Karpas-422 (cell line): Measurements from ENCODE around the gene DEDD. TPM values are rescaled to one million over a fixed set of nuclear protein-coding genes. Genes with fewer than 3 reads are reported as not detected.

Experiments
- DNase-seq: peaks from one replicate; pipeline ENCODE4 v3.0.0-alpha.2; 2015
- H2AFZ ChIP-seq: fragments of 200-600 bp; sonication (generic); 2 replicates; pipeline ENCODE4 v1.6.1; 2014; ENCODE audit warnings: antibody characterized with exemption, low read length, mixed read lengths
- H3K27ac ChIP-seq: fragments of 200-600 bp; sonication (generic); 2 replicates; pipeline ENCODE4 v1.5.1; 2014; ENCODE audit warnings: mild to moderate bottlenecking, low read length, moderate library complexity
- H3K27me3 ChIP-seq: fragments of 200-600 bp; sonication (generic); 2 replicates; pipeline ENCODE4 v1.6.1; 2014; ENCODE audit warnings: low read length, mixed read lengths
- H3K36me3 ChIP-seq: fragments of 200-600 bp; sonication (generic); 2 replicates; pipeline ENCODE4 v1.6.1; 2014; ENCODE audit warnings: low read length, mixed read lengths; ENCODE audit not compliant: insufficient read depth
- H3K4me1 ChIP-seq: fragments of 200-600 bp; sonication (generic); 2 replicates; pipeline ENCODE4 v1.6.1; 2014; ENCODE audit warnings: mild to moderate bottlenecking, low read length, mixed read lengths
- H3K4me2 ChIP-seq: fragments of 200-600 bp; sonication (generic); 2 replicates; pipeline ENCODE4 v1.6.1; 2014; ENCODE audit warnings: low read length, low read depth, mild to moderate bottlenecking; ENCODE audit not compliant: poor library complexity, severe bottlenecking
- H3K4me3 ChIP-seq: fragments of 200-600 bp; sonication (generic); 2 replicates; pipeline ENCODE4 v1.5.1; 2014; ENCODE audit warnings: mild to moderate bottlenecking, antibody characterized with exemption, low read length, mixed read lengths
- H3K79me2 ChIP-seq: fragments of 200-600 bp; sonication (generic); 2 replicates; pipeline ENCODE4 v1.6.1; 2014; ENCODE audit warnings: mild to moderate bottlenecking, low read length, mixed read lengths
- H3K9ac ChIP-seq: fragments of 200-600 bp; sonication (generic); 2 replicates; pipeline ENCODE4 v1.6.0; 2014; ENCODE audit warnings: low read length
- H3K9me2 ChIP-seq: fragments of 200-600 bp; sonication (generic), shearing (Covaris generic); replicated peaks from 2 replicates; pipeline ENCODE4 v1.6.0; 2014; ENCODE audit warnings: mild to moderate bottlenecking, low read length, moderate library complexity; ENCODE audit not compliant: insufficient read depth
- H3K9me3 ChIP-seq: fragments of 300-700, 200-600 bp; sonication (generic); 2 replicates; pipeline ENCODE4 v1.6.1; 2014; ENCODE audit warnings: low read length, mixed read lengths
- H4K20me1 ChIP-seq: fragments of 200-600 bp; sonication (generic); 2 replicates; pipeline ENCODE4 v1.6.1; 2014; ENCODE audit warnings: mild to moderate bottlenecking, antibody characterized with exemption, low read length, low read depth; ENCODE audit not compliant: insufficient read depth
- total RNA-seq: library from RNA; depleted of rRNA; stranded (reverse); fragments of >200 nt; shearing (Covaris generic); gene quantifications from 2 replicates; pipeline ENCODE4 v1.2.3, GENCODE V29; 2014; ENCODE audit warnings: low replicate concordance

DEDD gene
- total RNA-seq, 1 experiment from 2014 or later: 25.6 TPM

- Histone ChIP-seq H3K4me2 (peak overlapping the region; percentile 98), H3K9me2 (no peaks in the 10 kb centered on the region), H3K4me1 (peaks cover 54% of the 10 kb centered on the region), H3K27ac (no peak overlapping the region), H3K36me3 (0 out of 2 replicates have a peak, but pooled peaks cover 3% of the 10 kb centered on the region), H2AFZ (no peak overlapping the region), H3K79me2 (peaks cover 20% of the 10 kb centered on the region), H3K27me3 (no peaks in the 10 kb centered on the region), H3K9me3 (no peaks in the 10 kb centered on the region), H4K20me1 (no peaks in the 10 kb centered on the region), H3K9ac (peak overlapping the region; percentile 98), H3K4me3 (peak overlapping the region; percentile 95; the same call in 1 of the 2 replicates)
- no peak for DNase-seq
Measured at GRCh38 chr1:161160671-161161145, 28.2 kb upstream of the DEDD start.

DNA sequence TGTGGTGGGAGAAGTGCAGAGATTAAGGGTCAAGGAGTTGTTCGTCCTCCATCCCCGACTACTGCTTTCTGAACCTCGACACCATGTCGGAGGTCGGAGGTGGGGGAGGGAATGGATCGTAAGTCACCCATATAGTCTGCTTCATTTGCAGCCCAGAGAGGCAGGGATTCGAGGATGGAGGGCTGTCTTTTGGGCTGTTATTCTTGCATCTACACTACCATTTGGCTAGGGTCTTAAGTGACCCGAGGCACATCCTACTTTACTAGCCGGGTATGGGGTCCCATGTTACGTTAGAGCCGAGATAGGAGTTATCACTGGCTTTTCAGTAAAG, 27.4 kb upstream of the DEDD start:
- H2AFZ ChIP-seq: peak overlapping the region; percentile 65; the same call in 1 of the 2 replicates
- H3K4me2 ChIP-seq: peak overlapping the region; percentile 98
- no peak for DNase-seq
- H4K20me1 ChIP-seq: no peaks in the 10 kb centered on the region
- H3K36me3 ChIP-seq: 0 out of 2 replicates have a peak, but pooled peaks cover 3% of the 10 kb centered on the region
- H3K9ac ChIP-seq: peak overlapping the region; percentile 98
- H3K27me3 ChIP-seq: no peaks in the 10 kb centered on the region
- peaks cover 28% of the 10 kb centered on the region for H3K79me2 ChIP-seq
- peak overlapping the region; percentile 74 for H3K27ac ChIP-seq
- peak overlapping the region; percentile 95 for H3K4me3 ChIP-seq
- H3K4me1 ChIP-seq: peaks cover 53% of the 10 kb centered on the region
- no peaks in the 10 kb centered on the region for H3K9me3 ChIP-seq
- H3K9me2 ChIP-seq: no peaks in the 10 kb centered on the region

- H3K36me3 ChIP-seq: 0 out of 2 replicates have a peak, but pooled peaks cover 3% of the 10 kb centered on the region
- H3K79me2 ChIP-seq: peaks cover 34% of the 10 kb centered on the region
- peak within 1 kb of the TSS; percentile 98 for H3K4me2 ChIP-seq
- H4K20me1 ChIP-seq: no peaks in the 10 kb centered on the region
- H3K9me2 ChIP-seq: no peaks in the 10 kb centered on the region
- peak within 1 kb of the TSS; percentile 95 for H3K4me3 ChIP-seq
- H2AFZ ChIP-seq: peak within 1 kb of the TSS; percentile 69; the same call in 1 of the 2 replicates
- peak; percentile 97 for DNase-seq
- H3K9me3 ChIP-seq: no peaks in the 10 kb centered on the region
- no peaks in the 10 kb centered on the region for H3K27me3 ChIP-seq
- H3K4me1 ChIP-seq: peaks cover 53% of the 10 kb centered on the region
- peak within 1 kb of the TSS; percentile 98 for H3K9ac ChIP-seq
- peak within 1 kb of the TSS; percentile 74 for H3K27ac ChIP-seq
Measured at GRCh38 chr1:161159087-161159912, 26.8 kb upstream of the DEDD start, which contains the start of gene USP21. Gene USP21, plus strand, starts transcription at chr1:161159500. Its CDS starts 1,141 bp downstream, at chr1:161160641.

DNA sequence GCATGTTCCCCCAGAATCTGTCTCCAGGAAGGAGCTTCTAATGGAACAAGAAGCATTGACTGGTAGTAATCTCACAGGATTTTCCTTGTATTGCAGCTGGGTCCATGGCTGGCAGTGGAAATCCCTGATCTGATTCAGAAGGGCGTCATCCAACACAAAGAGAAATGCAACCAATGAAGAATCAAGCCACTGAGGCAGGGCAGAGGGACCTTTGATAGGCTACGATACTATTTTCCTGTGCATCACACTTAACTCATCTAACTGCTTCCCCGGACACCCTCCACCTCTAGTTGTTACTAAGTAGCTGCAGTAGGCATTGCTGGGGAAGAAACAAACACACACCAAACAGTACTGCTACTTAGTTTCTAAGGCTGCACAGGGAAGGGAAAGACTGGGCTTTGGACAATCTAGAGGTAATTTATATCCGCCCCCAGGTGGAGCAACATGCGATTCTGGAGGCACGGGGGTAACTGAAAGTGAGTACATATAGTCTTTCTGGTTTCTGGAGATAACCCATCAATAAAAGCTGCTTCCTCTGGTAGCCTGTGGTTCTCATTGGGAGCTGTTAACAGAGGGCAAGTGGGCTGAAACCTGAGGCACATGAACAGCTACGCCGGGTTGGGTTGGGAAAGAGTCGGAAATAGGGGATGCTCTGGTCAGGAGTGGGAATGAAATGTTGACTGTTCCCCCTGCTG, 26.0 kb upstream of the DEDD start:
- H3K36me3 ChIP-seq: 0 out of 2 replicates have a peak, but pooled peaks cover 3% of the 10 kb centered on the region
- H3K79me2 ChIP-seq: peaks cover 37% of the 10 kb centered on the region
- peak overlapping the region; percentile 8; the same call in 1 of the 2 replicates for H3K27ac ChIP-seq
- DNase-seq: no peak
- H4K20me1 ChIP-seq: no peaks in the 10 kb centered on the region
- H3K9ac ChIP-seq: peak overlapping the region; percentile 98
- no peaks in the 10 kb centered on the region for H3K9me2 ChIP-seq
- no peaks in the 10 kb centered on the region for H3K27me3 ChIP-seq
- peak overlapping the region; percentile 69; the same call in 1 of the 2 replicates for H2AFZ ChIP-seq
- peak overlapping the region; percentile 98 for H3K4me2 ChIP-seq
- no peaks in the 10 kb centered on the region for H3K9me3 ChIP-seq
- H3K4me1 ChIP-seq: peaks cover 49% of the 10 kb centered on the region
- H3K4me3 ChIP-seq: peak overlapping the region; percentile 95

DNA sequence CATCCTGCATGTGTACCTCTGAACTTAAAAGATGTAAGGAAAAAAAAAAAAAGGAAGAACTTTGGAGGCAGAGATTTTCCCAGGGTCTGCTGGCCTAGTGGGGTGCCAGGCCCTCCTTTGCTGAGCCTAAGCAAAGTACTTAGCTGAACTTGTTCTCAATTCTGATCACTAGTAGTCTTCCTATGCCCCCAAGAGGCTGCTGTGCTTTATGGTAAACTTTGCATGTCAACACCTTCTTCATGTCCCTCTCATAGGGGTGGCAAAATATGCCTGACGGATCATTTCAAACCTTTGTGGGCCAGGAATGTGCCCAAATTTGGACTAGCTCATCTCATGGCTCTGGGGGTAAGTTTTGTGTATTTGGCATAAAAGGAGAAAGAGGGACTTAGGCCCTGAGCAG, 25.4 kb upstream of the DEDD start:
- Histone ChIP-seq H2AFZ (no peak overlapping the region), H3K79me2 (peaks cover 37% of the 10 kb centered on the region), H3K27ac (no peak overlapping the region), H3K9me3 (no peaks in the 10 kb centered on the region), H4K20me1 (no peaks in the 10 kb centered on the region), H3K4me3 (no peak overlapping the region), H3K9me2 (no peaks in the 10 kb centered on the region), H3K4me1 (peaks cover 52% of the 10 kb centered on the region), H3K4me2 (no peak overlapping the region), H3K36me3 (0 out of 2 replicates have a peak, but pooled peaks cover 3% of the 10 kb centered on the region), H3K9ac (no peak overlapping the region), H3K27me3 (no peaks in the 10 kb centered on the region)
- DNase-seq: peak; percentile 62

DNA sequence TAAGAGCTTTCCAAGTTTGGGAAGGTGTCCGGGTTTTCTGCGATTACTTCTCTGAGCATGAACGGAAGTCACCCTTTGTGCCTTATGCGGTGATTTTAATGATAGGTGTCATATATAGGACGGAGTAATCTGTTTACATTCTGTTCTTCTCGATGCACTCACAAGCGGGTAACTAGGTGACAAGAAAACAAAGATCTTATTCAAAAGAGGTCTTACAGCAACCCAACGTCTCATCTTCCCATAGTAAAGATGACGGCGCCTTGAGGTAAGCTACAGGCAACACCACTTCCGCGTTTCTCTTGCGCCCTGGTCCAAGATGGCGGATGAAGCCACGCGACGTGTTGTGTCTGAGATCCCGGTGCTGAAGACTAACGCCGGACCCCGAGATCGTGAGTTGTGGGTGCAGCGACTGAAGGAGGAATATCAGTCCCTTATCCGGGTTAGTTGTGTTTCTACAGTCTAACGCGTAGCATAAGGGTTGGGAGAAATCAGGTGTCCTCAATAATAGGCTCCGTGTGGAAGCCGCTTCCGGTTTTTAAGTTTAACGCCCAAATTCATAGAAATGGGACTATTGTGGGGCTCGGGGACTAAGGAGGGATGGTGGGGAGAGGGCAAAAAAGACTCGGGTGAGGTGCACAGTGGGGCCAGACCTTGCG, 21.3 kb upstream of the DEDD start, which contains the start of gene UFC1:
Gene UFC1 (plus strand): TSS at position 297 of the 656 bp plus-strand sequence. CDS start 20 bp downstream, at position 317.
- H3K4me1 ChIP-seq: peaks cover 25% of the 10 kb centered on the region
- H3K27me3 ChIP-seq: no peaks in the 10 kb centered on the region
- H2AFZ ChIP-seq: peak within 1 kb of the TSS; percentile 87
- H3K9me2 ChIP-seq: no peaks in the 10 kb centered on the region
- peaks cover 18% of the 10 kb centered on the region for H3K79me2 ChIP-seq
- 0 out of 2 replicates have a peak, but pooled peaks cover 3% of the 10 kb centered on the region for H3K36me3 ChIP-seq
- peak within 1 kb of the TSS; percentile 84 for H3K9ac ChIP-seq
- peak within 1 kb of the TSS; percentile 90 for H3K4me3 ChIP-seq
- no peaks in the 10 kb centered on the region for H3K9me3 ChIP-seq
- peak within 1 kb of the TSS; percentile 69 for H3K4me2 ChIP-seq
- no peaks in the 10 kb centered on the region for H4K20me1 ChIP-seq
- peak within 1 kb of the TSS; percentile 84 for H3K27ac ChIP-seq
- peak; percentile 96 for DNase-seq

GRCh38 chr1:161153176-161153575, 20.7 kb upstream of the DEDD start:
- Histone ChIP-seq H3K4me1 (peaks cover 18% of the 10 kb centered on the region), H3K9ac (peak overlapping the region; percentile 84), H4K20me1 (no peaks in the 10 kb centered on the region), H3K9me2 (no peaks in the 10 kb centered on the region), H3K36me3 (0 out of 2 replicates have a peak, but pooled peaks cover 3% of the 10 kb centered on the region), H3K9me3 (no peaks in the 10 kb centered on the region), H3K79me2 (peaks cover 18% of the 10 kb centered on the region), H3K4me2 (peak overlapping the region; percentile 69), H3K27ac (peak overlapping the region; percentile 84), H3K4me3 (peak overlapping the region; percentile 90), H2AFZ (no peak overlapping the region), H3K27me3 (no peaks in the 10 kb centered on the region)
- peak; percentile 50 for DNase-seq
